Activated CD8-positive, alpha-beta T cell treated with anti-CD3 and anti-CD28 coated beads for 36 hours (primary cell): ENCODE data around the gene TGFB3. TPM values are rescaled to one million over a fixed set of nuclear protein-coding genes. Genes with fewer than 3 reads are reported as not detected.

Experiments used
- ATAC-seq: fragments of 200-7000 bp; cut with Tn5 transposase; one replicate; pipeline ENCODE4 v1.10.0; 2021; ENCODE audit warnings: mild to moderate bottlenecking, moderate library complexity
- CTCF ChIA-PET: fragments of 350-600 bp; sonication (Branson Sonifier 250); formaldehyde crosslinking; loops from one replicate; lab custom pipeline; 2021; ENCODE audit warnings: antibody characterized with exemption; lab: Charles Lee
- POLR2A ChIA-PET: fragments of 350-600 bp; sonication (Branson Sonifier 250); formaldehyde crosslinking; loops from one replicate; lab custom pipeline; 2021; ENCODE audit warnings: antibody characterized with exemption; lab: Charles Lee
- DNase-seq: peaks from one replicate; pipeline ENCODE4 v3.0.0-alpha.2; 2020
- H3K27ac Mint-ChIP-seq: one replicate; pipeline ENCODE4 v1.8.0; 2021; ENCODE audit warnings: mild to moderate bottlenecking, mixed read lengths
- H3K27me3 Mint-ChIP-seq: one replicate; pipeline ENCODE4 v1.8.0; 2021; ENCODE audit warnings: mixed read lengths
- H3K36me3 Mint-ChIP-seq: one replicate; pipeline ENCODE4 v1.8.0; 2021; ENCODE audit warnings: low read depth, mixed read lengths
- H3K4me1 Mint-ChIP-seq: one replicate; pipeline ENCODE4 v1.8.0; 2021; ENCODE audit warnings: low read depth, mixed read lengths
- H3K4me3 Mint-ChIP-seq: one replicate; pipeline ENCODE4 v1.8.0; 2021; ENCODE audit warnings: mild to moderate bottlenecking, moderate library complexity, mixed read lengths
- H3K9me3 Mint-ChIP-seq: one replicate; pipeline ENCODE4 v1.8.0; 2021; ENCODE audit warnings: mixed read lengths
- intact Hi-C: fragments of 100-400 bp; cut with micrococcal nuclease; formaldehyde crosslinking; loops from one replicate; pipeline ENCODE4 v1.10.0; 2022
- total RNA-seq, 2 experiments: library from RNA; stranded (reverse); gene quantifications; one replicate each; pipeline ENCODE4 v1.2.3, GENCODE V29; 2021
- TF ChIP-seq, protein P1 (sequence below): fragments of 200-600 bp; IDR thresholded peaks from one replicate; pipeline ENCODE4 v1.8.0; 2022; ENCODE audit warnings: antibody characterized with exemption, mild to moderate bottlenecking

The TGFB3 gene
- total RNA-seq = 1 to 10 TPM; 3.4 to 4.2 TPM

- POLR2A ChIA-PET = no interaction called here
- H3K9me3 Mint-ChIP-seq = no peaks in the 10 kb centered on the region
- H3K36me3 Mint-ChIP-seq = no peaks in the 10 kb centered on the region
- peak; percentile 71 for ATAC-seq
- peak within 1 kb of the TSS; percentile 81 for H3K27ac Mint-ChIP-seq
- TF ChIP-seq, protein P1, sequence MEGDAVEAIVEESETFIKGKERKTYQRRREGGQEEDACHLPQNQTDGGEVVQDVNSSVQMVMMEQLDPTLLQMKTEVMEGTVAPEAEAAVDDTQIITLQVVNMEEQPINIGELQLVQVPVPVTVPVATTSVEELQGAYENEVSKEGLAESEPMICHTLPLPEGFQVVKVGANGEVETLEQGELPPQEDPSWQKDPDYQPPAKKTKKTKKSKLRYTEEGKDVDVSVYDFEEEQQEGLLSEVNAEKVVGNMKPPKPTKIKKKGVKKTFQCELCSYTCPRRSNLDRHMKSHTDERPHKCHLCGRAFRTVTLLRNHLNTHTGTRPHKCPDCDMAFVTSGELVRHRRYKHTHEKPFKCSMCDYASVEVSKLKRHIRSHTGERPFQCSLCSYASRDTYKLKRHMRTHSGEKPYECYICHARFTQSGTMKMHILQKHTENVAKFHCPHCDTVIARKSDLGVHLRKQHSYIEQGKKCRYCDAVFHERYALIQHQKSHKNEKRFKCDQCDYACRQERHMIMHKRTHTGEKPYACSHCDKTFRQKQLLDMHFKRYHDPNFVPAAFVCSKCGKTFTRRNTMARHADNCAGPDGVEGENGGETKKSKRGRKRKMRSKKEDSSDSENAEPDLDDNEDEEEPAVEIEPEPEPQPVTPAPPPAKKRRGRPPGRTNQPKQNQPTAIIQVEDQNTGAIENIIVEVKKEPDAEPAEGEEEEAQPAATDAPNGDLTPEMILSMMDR = no peak
- DNase-seq = peak; percentile 73
- peaks cover 41% of the 10 kb centered on the region for H3K4me1 Mint-ChIP-seq
- CTCF ChIA-PET = interaction anchor here (0.9 to 9.1 kb wide), 11 partner anchors 27 to 415 kb away, joined by 3 to 143 read pairs (median 4); no protein-coding TSS in a partner anchor
- peak within 1 kb of the TSS; percentile 80 for H3K4me3 Mint-ChIP-seq
- intact Hi-C loops = loop anchor here (2.0 to 5.0 kb wide), 2 partner anchors 74 to 273 kb away; no protein-coding TSS in a partner anchor
- no peaks in the 10 kb centered on the region for H3K27me3 Mint-ChIP-seq
Measured at GRCh38 chr14:75981426-75982265, at the start of gene TGFB3. TSS of gene TGFB3 (minus strand) at chr14:75981995. CDS start at chr14:75980893, 1,102 bp downstream.

- TF ChIP-seq, protein P1 = no peak
- H3K27me3 Mint-ChIP-seq = no peaks in the 10 kb centered on the region
- H3K9me3 Mint-ChIP-seq = peaks cover 6% of the 10 kb centered on the region
- no peak for ATAC-seq
- peaks cover 24% of the 10 kb centered on the region for H3K36me3 Mint-ChIP-seq
- no peak overlapping the region for H3K27ac Mint-ChIP-seq
- CTCF ChIA-PET = no interaction called here
- no peaks in the 10 kb centered on the region for H3K4me1 Mint-ChIP-seq
- H3K4me3 Mint-ChIP-seq = no peak overlapping the region
- intact Hi-C loops = no loop called here
- POLR2A ChIA-PET = no interaction called here
- DNase-seq = no peak
Measured at GRCh38 chr14:76024211-76024907, 42.6 kb upstream of the TGFB3 start.

GRCh38 chr14:76023757-76024156 is 42.0 kb upstream of the TGFB3 start:
- H3K27me3 Mint-ChIP-seq = no peaks in the 10 kb centered on the region
- DNase-seq (no peak), ATAC-seq (no peak)
- intact Hi-C loops = no loop called here
- POLR2A ChIA-PET = interaction anchor here (1.1 kb wide), 1 partner anchor 333 kb away, joined by 4 read pairs; no protein-coding TSS in a partner anchor
- H3K4me1 Mint-ChIP-seq = no peaks in the 10 kb centered on the region
- no peak overlapping the region for H3K27ac Mint-ChIP-seq
- no peak overlapping the region for H3K4me3 Mint-ChIP-seq
- peaks cover 11% of the 10 kb centered on the region for H3K9me3 Mint-ChIP-seq
- TF ChIP-seq, protein P1 = no peak
- H3K36me3 Mint-ChIP-seq = peaks cover 29% of the 10 kb centered on the region
- CTCF ChIA-PET = no interaction called here

DNA sequence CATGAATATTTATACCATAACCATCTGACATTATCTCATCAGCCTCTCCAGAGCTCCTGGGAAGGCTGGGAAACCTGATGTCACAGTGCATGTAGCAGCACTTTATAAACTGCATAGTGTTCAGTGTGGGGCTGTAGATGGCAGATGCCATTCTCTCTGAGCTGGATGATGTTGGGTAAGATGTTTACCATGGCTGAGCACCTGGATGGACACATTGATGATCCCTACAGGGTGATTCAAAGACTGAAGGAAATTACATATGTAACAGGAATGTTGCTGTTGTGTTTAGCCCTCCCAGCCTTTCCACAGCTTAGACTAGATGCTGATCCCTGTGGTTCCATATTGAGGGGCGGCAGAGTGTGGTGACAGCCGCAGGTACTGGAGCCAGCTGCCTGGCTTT is 41.2 kb upstream of the TGFB3 start:
- intact Hi-C loops = no loop called here
- no peak for DNase-seq
- Mint-ChIP-seq H3K4me1 (no peaks in the 10 kb centered on the region), H3K4me3 (no peak overlapping the region), H3K36me3 (peaks cover 33% of the 10 kb centered on the region), H3K9me3 (peaks cover 15% of the 10 kb centered on the region), H3K27ac (no peak overlapping the region), H3K27me3 (no peaks in the 10 kb centered on the region)
- TF ChIP-seq, protein P1 = no peak
- ChIA-PET CTCF (no interaction called here), POLR2A (interaction anchor here (1.1 kb wide), 1 partner anchor 332 kb away, joined by 4 read pairs; no protein-coding TSS in a partner anchor)
- no peak for ATAC-seq
